A549 (cell line): ENCODE results near the gene OPCML.

Experiments used
- CTCF ChIP-seq: fragments of >200 bp; sonication (Bioruptor Twin); formaldehyde crosslinking; IDR thresholded peaks from 3 replicates; pipeline ENCODE4 v1.5.1; 2016
- HDAC2 ChIP-seq: fragments of 200-600 bp; sonication (generic); IDR thresholded peaks from 2 replicates; pipeline ENCODE4 v1.6.1; 2016
- JUN ChIP-seq, 2 experiments: fragments of >200 bp; sonication (Bioruptor Twin); formaldehyde crosslinking; IDR thresholded peaks; 2 replicates in 1 of 2; 3 replicates in 1 of 2; pipeline ENCODE4 v1.6.1; 2016 to 2017
- MAX ChIP-seq: IDR thresholded peaks from 2 replicates; pipeline ENCODE4 v1.6.1; 2012
- PHF8 ChIP-seq: fragments of 200-600 bp; sonication (generic); IDR thresholded peaks from 2 replicates; pipeline ENCODE4 v1.6.1; 2016; ENCODE audit warnings: low read depth, mild to moderate bottlenecking, antibody characterized with exemption, moderate library complexity, borderline replicate concordance
- RCOR1 ChIP-seq: fragments of 150-350 bp; IDR thresholded peaks from 2 replicates; pipeline ENCODE4 v1.6.1; 2014; ENCODE audit warnings: antibody characterized with exemption, low read length, low read depth
- SMC3 ChIP-seq: fragments of >200 bp; sonication (Bioruptor Twin); formaldehyde crosslinking; IDR thresholded peaks from 3 replicates; pipeline ENCODE4 v1.6.1; 2018; ENCODE audit warnings: inconsistent platforms

DNA sequence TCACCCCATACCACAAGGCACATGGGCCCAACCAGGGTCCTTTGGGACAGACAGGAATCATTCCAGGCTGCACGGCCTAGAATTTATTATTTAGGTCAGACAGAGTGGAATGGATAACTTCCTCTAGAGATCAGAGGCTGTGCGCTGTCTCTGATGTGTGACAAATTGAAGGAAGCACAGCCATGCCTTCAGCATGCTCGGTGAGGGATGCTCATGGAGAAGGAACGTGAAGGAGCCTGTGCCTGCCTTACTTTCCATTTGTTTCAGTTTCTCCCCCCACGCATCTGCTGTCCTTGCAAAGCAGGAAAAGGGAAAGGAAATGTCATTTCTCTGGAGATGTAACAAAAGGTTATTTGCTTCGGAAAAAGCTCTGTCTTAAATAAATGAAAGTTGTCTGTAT is 644.1 kb downstream of the OPCML start:
- TF ChIP-seq PHF8 (no peak), RCOR1 (no peak), CTCF (no peak), HDAC2 (no peak), SMC3 (no peak), JUN (IDR thresholded peaks at IDR 0.05) (no peak), MAX (no peak)
